OCI-LY3 (cell line): ENCODE measurements around the gene GGCX.

ENCODE experiments used
- EZH2phosphoT487 ChIP-seq: fragments of 200-600 bp; shearing (Covaris generic); IDR thresholded peaks from 2 replicates; pipeline ENCODE4 v1.6.1; 2018; ENCODE audit warnings: antibody characterized with exemption, mixed run types, low read depth
- TF ChIP-seq, protein P1 (sequence below): fragments of 200-600, 300-600 bp; sonication (generic); IDR thresholded peaks from 2 replicates; pipeline ENCODE4 v1.5.1; 2014; ENCODE audit warnings: antibody characterized with exemption, low read length, low read depth

- TF ChIP-seq, protein P1, sequence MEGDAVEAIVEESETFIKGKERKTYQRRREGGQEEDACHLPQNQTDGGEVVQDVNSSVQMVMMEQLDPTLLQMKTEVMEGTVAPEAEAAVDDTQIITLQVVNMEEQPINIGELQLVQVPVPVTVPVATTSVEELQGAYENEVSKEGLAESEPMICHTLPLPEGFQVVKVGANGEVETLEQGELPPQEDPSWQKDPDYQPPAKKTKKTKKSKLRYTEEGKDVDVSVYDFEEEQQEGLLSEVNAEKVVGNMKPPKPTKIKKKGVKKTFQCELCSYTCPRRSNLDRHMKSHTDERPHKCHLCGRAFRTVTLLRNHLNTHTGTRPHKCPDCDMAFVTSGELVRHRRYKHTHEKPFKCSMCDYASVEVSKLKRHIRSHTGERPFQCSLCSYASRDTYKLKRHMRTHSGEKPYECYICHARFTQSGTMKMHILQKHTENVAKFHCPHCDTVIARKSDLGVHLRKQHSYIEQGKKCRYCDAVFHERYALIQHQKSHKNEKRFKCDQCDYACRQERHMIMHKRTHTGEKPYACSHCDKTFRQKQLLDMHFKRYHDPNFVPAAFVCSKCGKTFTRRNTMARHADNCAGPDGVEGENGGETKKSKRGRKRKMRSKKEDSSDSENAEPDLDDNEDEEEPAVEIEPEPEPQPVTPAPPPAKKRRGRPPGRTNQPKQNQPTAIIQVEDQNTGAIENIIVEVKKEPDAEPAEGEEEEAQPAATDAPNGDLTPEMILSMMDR = no peak
- TF ChIP-seq EZH2phosphoT487 = no peak
Observed at GRCh38 chr2:85604568-85605339, 43.5 kb upstream of the GGCX start.
